SK-N-SH (cell line): ENCODE results near the gene ITFG2.

Source experiments
- EP300 ChIP-seq, 2 experiments: IDR thresholded peaks; 2 replicates each; pipeline versions ENCODE4 v1.4.0 to v1.6.1; 2012; ENCODE audit warnings: borderline replicate concordance in 1 of 2, low read depth in 1 of 2, low read length in 1 of 2
- NFIC ChIP-seq: IDR thresholded peaks from 2 replicates; pipeline ENCODE4 v1.4.0; 2012; ENCODE audit warnings: borderline replicate concordance
- POLR2AphosphoS5 ChIP-seq: IDR thresholded peaks from 2 replicates; pipeline ENCODE4 v1.6.1; 2012; ENCODE audit warnings: low read depth, low read length
- RCOR1 ChIP-seq: fragments of 150-350 bp; IDR thresholded peaks from 2 replicates; pipeline ENCODE4 v1.6.1; 2017; ENCODE audit warnings: antibody characterized with exemption, low read length
- REST ChIP-seq: IDR thresholded peaks from 2 replicates; pipeline ENCODE4 v1.6.1; 2012; ENCODE audit warnings: mild to moderate bottlenecking, low read depth, low read length, moderate library complexity
- RFX5 ChIP-seq: IDR thresholded peaks from 2 replicates; pipeline ENCODE4 v1.6.1; 2012; ENCODE audit warnings: mild to moderate bottlenecking, improper control_type of control experiment, low read length
- RXRA ChIP-seq: IDR thresholded peaks from 2 replicates; pipeline ENCODE4 v1.4.0; 2012; ENCODE audit warnings: low read depth, mild to moderate bottlenecking, borderline replicate concordance
- SMC3 ChIP-seq: IDR thresholded peaks from 2 replicates; pipeline ENCODE4 v1.6.1; 2012; ENCODE audit warnings: low read depth, low read length, improper control_type of control experiment
- TAF1 ChIP-seq: IDR thresholded peaks from 2 replicates; pipeline ENCODE4 v1.6.1; 2012; ENCODE audit warnings: low read depth, mild to moderate bottlenecking, low read length, moderate library complexity, borderline replicate concordance
- TCF12 ChIP-seq: IDR thresholded peaks from 2 replicates; pipeline ENCODE4 v1.4.0; 2012
- YY1 ChIP-seq: IDR thresholded peaks from 2 replicates; pipeline ENCODE4 v1.4.0; 2012; ENCODE audit warnings: low read depth, mild to moderate bottlenecking
- TF ChIP-seq, protein P1 (sequence below): fragments of 200-600 bp; sonication (generic); IDR thresholded peaks from 2 replicates; pipeline ENCODE4 v1.6.1; 2017; ENCODE audit warnings: antibody characterized with exemption, mild to moderate bottlenecking, moderate library complexity
- TF ChIP-seq, protein P2 (sequence below): IDR thresholded peaks from 2 replicates; pipeline ENCODE4 v1.4.0; 2012; ENCODE audit warnings: low read depth
- TF ChIP-seq, protein P3 (sequence below): IDR thresholded peaks from 2 replicates; pipeline ENCODE4 v1.4.0; 2012; ENCODE audit warnings: low read depth, borderline replicate concordance

- TF ChIP-seq POLR2AphosphoS5 (no peak), SMC3 (no peak), TAF1 (no peak), RFX5 (no peak), YY1 (no peak), TCF12 (no peak), NFIC (no peak), EP300 (IDR thresholded peaks at IDR 0.05; ENCODE audit: borderline replicate concordance in 1 of 2, low read depth in 1 of 2, low read length in 1 of 2) (no peak), REST (no peak), RCOR1 (no peak), RXRA (no peak)
- TF ChIP-seq, protein P1, sequence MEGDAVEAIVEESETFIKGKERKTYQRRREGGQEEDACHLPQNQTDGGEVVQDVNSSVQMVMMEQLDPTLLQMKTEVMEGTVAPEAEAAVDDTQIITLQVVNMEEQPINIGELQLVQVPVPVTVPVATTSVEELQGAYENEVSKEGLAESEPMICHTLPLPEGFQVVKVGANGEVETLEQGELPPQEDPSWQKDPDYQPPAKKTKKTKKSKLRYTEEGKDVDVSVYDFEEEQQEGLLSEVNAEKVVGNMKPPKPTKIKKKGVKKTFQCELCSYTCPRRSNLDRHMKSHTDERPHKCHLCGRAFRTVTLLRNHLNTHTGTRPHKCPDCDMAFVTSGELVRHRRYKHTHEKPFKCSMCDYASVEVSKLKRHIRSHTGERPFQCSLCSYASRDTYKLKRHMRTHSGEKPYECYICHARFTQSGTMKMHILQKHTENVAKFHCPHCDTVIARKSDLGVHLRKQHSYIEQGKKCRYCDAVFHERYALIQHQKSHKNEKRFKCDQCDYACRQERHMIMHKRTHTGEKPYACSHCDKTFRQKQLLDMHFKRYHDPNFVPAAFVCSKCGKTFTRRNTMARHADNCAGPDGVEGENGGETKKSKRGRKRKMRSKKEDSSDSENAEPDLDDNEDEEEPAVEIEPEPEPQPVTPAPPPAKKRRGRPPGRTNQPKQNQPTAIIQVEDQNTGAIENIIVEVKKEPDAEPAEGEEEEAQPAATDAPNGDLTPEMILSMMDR = no peak
- TF ChIP-seq, protein P2, sequence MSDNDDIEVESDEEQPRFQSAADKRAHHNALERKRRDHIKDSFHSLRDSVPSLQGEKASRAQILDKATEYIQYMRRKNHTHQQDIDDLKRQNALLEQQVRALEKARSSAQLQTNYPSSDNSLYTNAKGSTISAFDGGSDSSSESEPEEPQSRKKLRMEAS = no peak
- TF ChIP-seq, protein P3, sequence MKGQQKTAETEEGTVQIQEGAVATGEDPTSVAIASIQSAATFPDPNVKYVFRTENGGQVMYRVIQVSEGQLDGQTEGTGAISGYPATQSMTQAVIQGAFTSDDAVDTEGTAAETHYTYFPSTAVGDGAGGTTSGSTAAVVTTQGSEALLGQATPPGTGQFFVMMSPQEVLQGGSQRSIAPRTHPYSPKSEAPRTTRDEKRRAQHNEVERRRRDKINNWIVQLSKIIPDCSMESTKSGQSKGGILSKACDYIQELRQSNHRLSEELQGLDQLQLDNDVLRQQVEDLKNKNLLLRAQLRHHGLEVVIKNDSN = no peak
These were observed 19.6 kb upstream of the ITFG2 start for GRCh38 chr12:2792671-2793500.
